GM18517 (cell line): ENCODE measurements around the gene RASSF10.

ENCODE experiments used
- ATAC-seq: cut with Tn5 transposase; IDR thresholded peaks from one replicate; pipeline ENCODE4 v1.9.1; 2021; ENCODE audit warnings: mild to moderate bottlenecking, moderate library complexity; ENCODE audit not compliant: unreplicated experiment

RASSF10 gene

GRCh38 chr11:13053255-13053917 lies 44.3 kb downstream of the RASSF10 start:
- no peak for ATAC-seq

GRCh38 chr11:13054278-13054677 lies 45.2 kb downstream of the RASSF10 start:
- no peak for ATAC-seq

- ATAC-seq, result no peak
Measured at GRCh38 chr11:13055200-13055599, 46.1 kb downstream of the RASSF10 start.

- ATAC-seq, result no peak
Measured at GRCh38 chr11:13061294-13061990, 52.3 kb downstream of the RASSF10 start.
